ENCODE data around the gene NSD2. TPM values are rescaled to one million over a fixed set of nuclear protein-coding genes. Genes with fewer than 3 reads are reported as not detected.

Gene NSD2
- polyA plus RNA-seq, 1 donor (not counting 4 experiments of a cell fraction or from before 2014, with no cell fraction given) = 22.6 TPM

DNA sequence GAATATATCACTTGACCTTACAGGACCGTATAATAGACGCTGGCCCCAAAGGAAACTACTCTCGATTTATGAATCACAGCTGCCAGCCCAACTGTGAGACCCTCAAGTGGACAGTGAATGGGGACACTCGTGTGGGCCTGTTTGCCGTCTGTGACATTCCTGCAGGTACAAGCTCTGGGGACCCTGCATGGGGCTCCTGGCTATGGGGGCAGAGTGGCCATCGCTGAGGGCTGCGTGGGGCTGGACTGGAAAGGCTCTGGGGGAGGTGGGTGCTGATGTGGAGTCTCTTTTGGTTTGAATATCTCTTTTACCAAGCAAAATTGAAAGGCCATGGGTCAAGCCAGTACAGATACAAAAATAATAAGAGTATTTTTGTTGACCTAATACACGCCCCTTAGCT, 103.6 kb downstream of the NSD2 start:
- H2AFZ ChIP-seq (ENCODE audit: control insufficient read depth, low read length) = no peak overlapping the region
- dilution Hi-C loops (cut with MboI; ENCODE audit: extremely low pct_ligation_motif_present, low sequenced_read_pairs) = no loop called here
- H3K79me2 ChIP-seq (ENCODE audit: control insufficient read depth, insufficient read depth, low read length) = no peaks in the 10 kb centered on the region
- TF ChIP-seq, protein P1, sequence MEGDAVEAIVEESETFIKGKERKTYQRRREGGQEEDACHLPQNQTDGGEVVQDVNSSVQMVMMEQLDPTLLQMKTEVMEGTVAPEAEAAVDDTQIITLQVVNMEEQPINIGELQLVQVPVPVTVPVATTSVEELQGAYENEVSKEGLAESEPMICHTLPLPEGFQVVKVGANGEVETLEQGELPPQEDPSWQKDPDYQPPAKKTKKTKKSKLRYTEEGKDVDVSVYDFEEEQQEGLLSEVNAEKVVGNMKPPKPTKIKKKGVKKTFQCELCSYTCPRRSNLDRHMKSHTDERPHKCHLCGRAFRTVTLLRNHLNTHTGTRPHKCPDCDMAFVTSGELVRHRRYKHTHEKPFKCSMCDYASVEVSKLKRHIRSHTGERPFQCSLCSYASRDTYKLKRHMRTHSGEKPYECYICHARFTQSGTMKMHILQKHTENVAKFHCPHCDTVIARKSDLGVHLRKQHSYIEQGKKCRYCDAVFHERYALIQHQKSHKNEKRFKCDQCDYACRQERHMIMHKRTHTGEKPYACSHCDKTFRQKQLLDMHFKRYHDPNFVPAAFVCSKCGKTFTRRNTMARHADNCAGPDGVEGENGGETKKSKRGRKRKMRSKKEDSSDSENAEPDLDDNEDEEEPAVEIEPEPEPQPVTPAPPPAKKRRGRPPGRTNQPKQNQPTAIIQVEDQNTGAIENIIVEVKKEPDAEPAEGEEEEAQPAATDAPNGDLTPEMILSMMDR (optimal IDR thresholded peaks at IDR 0.05 in 1 of 3, IDR thresholded peaks at IDR 0.05 in 1 of 3, conservative IDR thresholded peaks at IDR 0.05 in 1 of 3; ENCODE audit: extremely low read depth in 1 of 3, insufficient read depth in 2 of 3, low read length in 3 of 3) = no peak
- TF ChIP-seq EZH2 (IDR thresholded peaks at IDR 0.05; ENCODE audit: low read length) = no peak
- peaks cover 9 to 22% of the 10 kb centered on the region in 2 experiments for H3K36me3 ChIP-seq (ENCODE audit: control insufficient read depth in 2 of 2, extremely low read depth in 1 of 2, insufficient read depth in 2 of 2, low read length in 2 of 2)
- no peak overlapping the region for H3K4me2 ChIP-seq (ENCODE audit: control insufficient read depth, extremely low read depth, insufficient read depth, low read depth, low read length)
- no peak overlapping the region for H3K27ac ChIP-seq (ENCODE audit: control insufficient read depth, insufficient read depth, low read length)
- no peak for FAIRE-seq
- H3K4me3 ChIP-seq (ENCODE audit: control insufficient read depth in 2 of 3, extremely low read depth in 1 of 3, insufficient read depth in 2 of 3, low read depth in 1 of 3, low read length in 3 of 3) = no peak overlapping the region
- H4K20me1 ChIP-seq (ENCODE audit: control insufficient read depth, extremely low read depth, insufficient read depth, low read length) = peaks cover 2% of the 10 kb centered on the region
- no peak overlapping the region for H3K9ac ChIP-seq (ENCODE audit: control insufficient read depth, extremely low read depth, insufficient read depth, low read length)
- no peaks in the 10 kb centered on the region for H3K9me1 ChIP-seq (ENCODE audit: control insufficient read depth, extremely low read depth, insufficient read depth, low read length)
- no peaks in the 10 kb centered on the region for H3K4me1 ChIP-seq (ENCODE audit: control insufficient read depth, extremely low read depth, insufficient read depth, low read length)
- no peaks in the 10 kb centered on the region for H3K27me3 ChIP-seq (ENCODE audit: control insufficient read depth, extremely low read depth, insufficient read depth, low read length)
- no peak for DNase-seq (ENCODE audit: low read depth, low spot score)
- no peaks in the 10 kb centered on the region for H3K9me3 ChIP-seq (ENCODE audit: control insufficient read depth, low read depth, low read length)

DNA sequence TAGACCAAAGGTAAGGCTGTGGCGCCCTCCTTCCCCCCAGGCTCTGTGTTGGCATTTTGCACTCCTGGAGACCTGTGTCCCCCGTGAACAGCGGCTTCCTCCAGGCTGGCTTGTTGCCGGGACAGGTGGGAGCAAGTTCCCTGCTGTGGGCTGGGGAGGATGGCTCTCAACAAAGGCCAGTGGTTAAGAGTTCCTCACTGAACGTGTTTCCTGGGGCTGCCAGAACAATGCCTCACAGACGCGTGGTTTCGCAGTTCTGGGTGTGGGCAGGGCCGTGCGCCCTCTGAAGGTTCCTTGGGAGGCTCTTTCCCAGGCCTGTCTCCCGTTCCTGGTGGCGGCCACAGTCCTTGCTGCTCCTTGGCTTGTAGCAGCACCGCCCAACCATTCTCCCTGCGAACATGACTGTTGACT, 104.2 kb downstream of the NSD2 start:
- TF ChIP-seq EZH2 (IDR thresholded peaks at IDR 0.05; ENCODE audit: low read length) = no peak
- Histone ChIP-seq H3K9me3 (ENCODE audit: control insufficient read depth, low read depth, low read length) (no peaks in the 10 kb centered on the region), H3K4me3 (ENCODE audit: control insufficient read depth in 2 of 3, extremely low read depth in 1 of 3, insufficient read depth in 2 of 3, low read depth in 1 of 3, low read length in 3 of 3) (no peak overlapping the region), H2AFZ (ENCODE audit: control insufficient read depth, low read length) (no peak overlapping the region), H3K4me2 (ENCODE audit: control insufficient read depth, extremely low read depth, insufficient read depth, low read depth, low read length) (no peak overlapping the region), H3K4me1 (ENCODE audit: control insufficient read depth, extremely low read depth, insufficient read depth, low read length) (no peaks in the 10 kb centered on the region), H3K27ac (ENCODE audit: control insufficient read depth, insufficient read depth, low read length) (no peak overlapping the region), H3K79me2 (ENCODE audit: control insufficient read depth, insufficient read depth, low read length) (no peaks in the 10 kb centered on the region), H3K27me3 (ENCODE audit: control insufficient read depth, extremely low read depth, insufficient read depth, low read length) (no peaks in the 10 kb centered on the region), H3K9ac (ENCODE audit: control insufficient read depth, extremely low read depth, insufficient read depth, low read length) (no peak overlapping the region), H3K9me1 (ENCODE audit: control insufficient read depth, extremely low read depth, insufficient read depth, low read length) (no peaks in the 10 kb centered on the region), H3K36me3 (ENCODE audit: control insufficient read depth in 2 of 2, extremely low read depth in 1 of 2, insufficient read depth in 2 of 2, low read length in 2 of 2) (peaks cover 10 to 27% of the 10 kb centered on the region in 2 experiments), H4K20me1 (ENCODE audit: control insufficient read depth, extremely low read depth, insufficient read depth, low read length) (peaks cover 2% of the 10 kb centered on the region)
- DNase-seq (ENCODE audit: low read depth, low spot score) = no peak
- dilution Hi-C loops (cut with MboI; ENCODE audit: extremely low pct_ligation_motif_present, low sequenced_read_pairs) = no loop called here
- FAIRE-seq = no peak

DNA sequence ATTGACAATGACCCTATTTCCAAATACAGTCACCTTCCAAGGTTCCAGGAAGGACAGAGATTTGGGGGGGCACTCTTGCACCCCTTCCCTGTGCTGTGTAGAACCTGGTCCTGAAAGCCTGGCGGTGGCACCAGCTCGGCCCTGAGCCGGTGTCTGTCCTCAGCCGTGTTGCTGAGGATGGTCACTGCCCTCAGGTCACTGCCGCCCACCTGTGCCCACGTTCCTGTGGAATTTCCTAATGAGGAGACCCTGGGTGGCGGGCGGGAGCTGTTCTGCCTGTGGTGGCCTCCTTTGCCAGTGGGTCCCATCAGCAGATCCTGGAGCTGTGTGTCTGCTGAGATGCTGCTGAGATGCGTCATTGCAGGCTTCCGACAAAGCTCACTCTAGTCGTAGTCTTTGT, 104.7 kb downstream of the NSD2 start:
- no peak overlapping the region for H3K4me3 ChIP-seq (ENCODE audit: control insufficient read depth in 2 of 3, extremely low read depth in 1 of 3, insufficient read depth in 2 of 3, low read depth in 1 of 3, low read length in 3 of 3)

More for the DNA sequence above, 104.7 kb downstream of the NSD2 start:
- no peaks in the 10 kb centered on the region for H3K27me3 ChIP-seq (ENCODE audit: control insufficient read depth, extremely low read depth, insufficient read depth, low read length)
- H3K4me1 ChIP-seq (ENCODE audit: control insufficient read depth, extremely low read depth, insufficient read depth, low read length) = no peaks in the 10 kb centered on the region
- TF ChIP-seq, protein P1 (optimal IDR thresholded peaks at IDR 0.05 in 1 of 3, IDR thresholded peaks at IDR 0.05 in 1 of 3, conservative IDR thresholded peaks at IDR 0.05 in 1 of 3; ENCODE audit: extremely low read depth in 1 of 3, insufficient read depth in 2 of 3, low read length in 3 of 3) = no peak
- no peak for TF ChIP-seq EZH2 (IDR thresholded peaks at IDR 0.05; ENCODE audit: low read length)
- no peaks in the 10 kb centered on the region for H3K79me2 ChIP-seq (ENCODE audit: control insufficient read depth, insufficient read depth, low read length)
- no peak overlapping the region for H3K9ac ChIP-seq (ENCODE audit: control insufficient read depth, extremely low read depth, insufficient read depth, low read length)
- DNase-seq (ENCODE audit: low read depth, low spot score) (no peak), FAIRE-seq (no peak)
- H3K9me3 ChIP-seq (ENCODE audit: control insufficient read depth, low read depth, low read length) = no peaks in the 10 kb centered on the region
- H4K20me1 ChIP-seq (ENCODE audit: control insufficient read depth, extremely low read depth, insufficient read depth, low read length) = peaks cover 2% of the 10 kb centered on the region
- H3K36me3 ChIP-seq (ENCODE audit: control insufficient read depth in 2 of 2, extremely low read depth in 1 of 2, insufficient read depth in 2 of 2, low read length in 2 of 2) = peaks cover 13 to 29% of the 10 kb centered on the region in 2 experiments
- no peak overlapping the region for H2AFZ ChIP-seq (ENCODE audit: control insufficient read depth, low read length)
- H3K9me1 ChIP-seq (ENCODE audit: control insufficient read depth, extremely low read depth, insufficient read depth, low read length) = no peaks in the 10 kb centered on the region
- H3K4me2 ChIP-seq (ENCODE audit: control insufficient read depth, extremely low read depth, insufficient read depth, low read depth, low read length) = no peak overlapping the region
- no peak overlapping the region for H3K27ac ChIP-seq (ENCODE audit: control insufficient read depth, insufficient read depth, low read length)
- dilution Hi-C loops (cut with MboI; ENCODE audit: extremely low pct_ligation_motif_present, low sequenced_read_pairs) = no loop called here
